K562 (cell line): Measurements from ENCODE around the gene CD38. TPM values are rescaled to one million over a fixed set of nuclear protein-coding genes. Genes with fewer than 3 reads are reported as not detected.

Experiments
- ATAC-seq: fragments of 200-7000 bp; cut with Tn5 transposase; 3 replicates; pipeline ENCODE4 v1.9.1; 2020; ENCODE audit warnings: moderate library complexity
- BruUV-seq: library from RNA; stranded (reverse); fragments of 400-500 nt; replicated peaks from 2 replicates; lab custom pipeline; 2021; lab: Mats Ljungman, UMichigan
- CTCF ChIA-PET: fragments of 300-600 bp; formaldehyde crosslinking; extraction: SDS; loops from one replicate; lab custom pipeline; 2021; ENCODE audit warnings: low intra/inter-chr PET ratio; lab: Yijun Ruan, JAX
- POLR2A ChIA-PET: fragments of 300-600, 350-650 bp; sonication (Branson Sonifier 250); formaldehyde crosslinking; extraction: SDS; loops from one replicate; lab custom pipeline; 2021; ENCODE audit warnings: antibody characterized with exemption, inconsistent platforms; lab: Yijun Ruan, JAX
- DNase-seq, 4 experiments: peaks; one replicate each; pipeline versions ENCODE4 v3.0.0 to v3.0.0-alpha.2; 2011 to 2018; ENCODE audit warnings: low spot score in 3 of 4, mixed read lengths in 3 of 4; ENCODE audit errors: extremely low read depth in 1 of 4
- FAIRE-seq: peaks from 2 replicates; lab custom pipeline; 2011; peaks lifted over from hg19 to GRCh38; lab: Jason Lieb, UNC
- H2AFZ ChIP-seq: 2 replicates; pipeline ENCODE4 v1.6.0; 2011; ENCODE audit warnings: low read depth, low read length, control low read depth, inconsistent platforms
- H3K27ac ChIP-seq: fragments of 200-600 bp; 3 replicates; pipeline ENCODE4 v1.8.0; 2011; ENCODE audit warnings: low read depth, mild to moderate bottlenecking, control low read depth, inconsistent platforms, low read length, moderate library complexity, mixed read lengths; ENCODE audit errors: extremely low read depth
- H3K27me3 ChIP-seq, 2 experiments: fragments of 300-600 bp in 1 of 2; 2 replicates in 1 of 2; 3 replicates in 1 of 2; pipeline versions ENCODE4 v1.6.0 to v1.8.0; 2011; ENCODE audit warnings: inconsistent platforms in 2 of 2, low read length in 2 of 2, mild to moderate bottlenecking in 1 of 2, mixed read lengths in 1 of 2, moderate library complexity in 1 of 2; ENCODE audit not compliant: control insufficient read depth in 2 of 2, insufficient read depth in 2 of 2
- H3K36me3 ChIP-seq: fragments of 300-600 bp; 3 replicates; pipeline ENCODE4 v1.8.0; 2011; ENCODE audit warnings: mild to moderate bottlenecking, low read length, inconsistent platforms; ENCODE audit not compliant: control insufficient read depth, insufficient read depth
- H3K4me1 ChIP-seq, 2 experiments: fragments of 200-600 bp in 1 of 2; replicated peaks in 1 of 2; 2 replicates in 1 of 2; 3 replicates in 1 of 2; pipeline versions ENCODE4 v1.5.1 to v1.8.0; 2011; ENCODE audit warnings: inconsistent platforms in 2 of 2, low read length in 2 of 2, mild to moderate bottlenecking in 1 of 2, mixed read lengths in 1 of 2, moderate library complexity in 1 of 2; ENCODE audit not compliant: control insufficient read depth in 2 of 2, insufficient read depth in 2 of 2
- H3K4me2 ChIP-seq: 2 replicates; pipeline ENCODE4 v1.6.1; 2011; ENCODE audit warnings: low read length, control low read depth, inconsistent platforms, mixed read lengths; ENCODE audit not compliant: insufficient read depth
- H3K4me3 ChIP-seq: fragments of 200-600 bp; sonication (generic), shearing (Covaris generic); 2 replicates; pipeline ENCODE4 v1.5.1; 2016; ENCODE audit warnings: control low read depth, inconsistent platforms
- H3K79me2 ChIP-seq: fragments of 200-600 bp; 3 replicates; pipeline ENCODE4 v1.8.0; 2011; ENCODE audit warnings: low read length, inconsistent platforms; ENCODE audit not compliant: control insufficient read depth, insufficient read depth
- H3K9ac ChIP-seq, 2 experiments: 2 replicates each; pipeline versions ENCODE4 v1.6.0 to v1.6.1; 2011; ENCODE audit warnings: low read depth in 2 of 2, low read length in 2 of 2, control low read depth in 1 of 2, inconsistent platforms in 1 of 2, mild to moderate bottlenecking in 1 of 2, mixed read lengths in 1 of 2; ENCODE audit not compliant: insufficient read depth in 1 of 2
- H3K9me1 ChIP-seq: one replicate; pipeline ENCODE4 v1.6.0; 2011; ENCODE audit warnings: inconsistent platforms, mild to moderate bottlenecking, low read length, moderate library complexity; ENCODE audit not compliant: control insufficient read depth, insufficient read depth
- H3K9me3 ChIP-seq: replicated peaks from 2 replicates; pipeline ENCODE4 v1.5.1; 2011; ENCODE audit warnings: low read depth, low read length, inconsistent platforms; ENCODE audit not compliant: control insufficient read depth, insufficient read depth
- H4K20me1 ChIP-seq: replicated peaks from 2 replicates; pipeline ENCODE4 v1.6.1; 2011; ENCODE audit warnings: low read length, inconsistent platforms, mixed read lengths; ENCODE audit not compliant: control insufficient read depth, insufficient read depth
- CTCFL ChIP-seq: IDR thresholded peaks from 2 replicates; pipeline ENCODE4 v1.6.1; 2011; ENCODE audit warnings: borderline replicate concordance, low read depth, mild to moderate bottlenecking, moderate library complexity, low read length; ENCODE audit not compliant: insufficient read depth, poor library complexity, severe bottlenecking
- WGBS: fragments of 100-300 bp; shearing (Covaris generic); methylation state at CpG from one replicate; pipeline ENCODE4 v1.1.6; 2016; ENCODE audit warnings: low coverage, mixed read lengths; ENCODE audit not compliant: insufficient coverage; ENCODE audit errors: missing lambda C conversion rate; 5-methylcytosine and 5-hydroxymethylcytosine counted together
- in situ Hi-C: fragments of 300-500 bp; cut with MboI; formaldehyde crosslinking; loops from 4 replicates; pipeline ENCODE4 v1.15.0; 2018; ENCODE audit warnings: inconsistent platforms, mixed read lengths
- intact Hi-C: fragments of 100-400 bp; cut with micrococcal nuclease; formaldehyde crosslinking; loops from 2 replicates; pipeline ENCODE4 v1.14.2; 2022
- polyA plus RNA-seq, 8 experiments: library from polyadenylated mRNA; depleted of rRNA in 4 of 8; stranded (reverse) in 5 of 8; unstranded in 3 of 8; fragments of >200 nt; fragmentation: Nextera tagmentation in 2 of 8; fragmentation: Illumina TruSeq in 1 of 8; extraction: Ambion mirVana in 2 of 8; extraction: Trizol in 1 of 8; gene quantifications; 2 replicates each; pipeline versions ENCODE4 v1.2.1 to v1.2.3, GENCODE V29; 2011 to 2014; ENCODE audit warnings: inconsistent platforms in 1 of 8, missing spikeins in 1 of 8
- total RNA-seq, 7 experiments: library from RNA; depleted of rRNA in 6 of 7; stranded (reverse); fragments of >200 nt in 6 of 7; fragmentation: Illumina TruSeq in 2 of 7; extraction: Trizol in 2 of 7; gene quantifications; 2 replicates each; pipeline versions ENCODE4 v1.2.1 to v1.2.3, GENCODE V29; 2011 to 2021; ENCODE audit warnings: low replicate concordance in 1 of 7
- TF ChIP-seq, protein P1 (sequence below), 2 experiments: fragments of 450-650 bp; conservative IDR thresholded peaks; 2 replicates each; pipeline ENCODE4 v1.6.1; 2017; ENCODE audit warnings: mild to moderate bottlenecking in 2 of 2, moderate library complexity in 2 of 2
- TF ChIP-seq, protein P2 (sequence below): fragments of 250-450 bp; sonication (Bioruptor Pico); IDR thresholded peaks from 2 replicates; pipeline ENCODE4 v1.4.0; 2020; ENCODE audit warnings: mild to moderate bottlenecking
- TF ChIP-seq, protein P3 (sequence below), 3 experiments: IDR thresholded peaks in 2 of 3; conservative IDR thresholded peaks in 1 of 3; 2 replicates each; pipeline ENCODE4 v1.5.1; 2011 to 2012; ENCODE audit warnings: low read length in 3 of 3, mild to moderate bottlenecking in 3 of 3, control low read depth in 2 of 3, improper control_type of control experiment in 1 of 3, inconsistent platforms in 1 of 3, low read depth in 1 of 3, mixed read lengths in 1 of 3, moderate library complexity in 1 of 3; ENCODE audit not compliant: insufficient read depth in 2 of 3

The CD38 gene
- total and polyA plus RNA-seq, 9 of the 15 experiments (the other 6 are each of a cell fraction or from before 2014, with no cell fraction given), result 0.04 to 0.06 (median 0.04) TPM; not detected in 5

GRCh38 chr4:15755321-15756155, 22.6 kb upstream of the CD38 start (continued):
- TF ChIP-seq, protein P1, sequence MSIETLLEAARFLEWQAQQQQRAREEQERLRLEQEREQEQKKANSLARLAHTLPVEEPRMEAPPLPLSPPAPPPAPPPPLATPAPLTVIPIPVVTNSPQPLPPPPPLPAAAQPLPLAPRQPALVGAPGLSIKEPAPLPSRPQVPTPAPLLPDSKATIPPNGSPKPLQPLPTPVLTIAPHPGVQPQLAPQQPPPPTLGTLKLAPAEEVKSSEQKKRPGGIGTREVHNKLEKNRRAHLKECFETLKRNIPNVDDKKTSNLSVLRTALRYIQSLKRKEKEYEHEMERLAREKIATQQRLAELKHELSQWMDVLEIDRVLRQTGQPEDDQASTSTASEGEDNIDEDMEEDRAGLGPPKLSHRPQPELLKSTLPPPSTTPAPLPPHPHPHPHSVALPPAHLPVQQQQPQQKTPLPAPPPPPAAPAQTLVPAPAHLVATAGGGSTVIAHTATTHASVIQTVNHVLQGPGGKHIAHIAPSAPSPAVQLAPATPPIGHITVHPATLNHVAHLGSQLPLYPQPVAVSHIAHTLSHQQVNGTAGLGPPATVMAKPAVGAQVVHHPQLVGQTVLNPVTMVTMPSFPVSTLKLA (conservative IDR thresholded peaks at IDR 0.05), result no peak
- TF ChIP-seq, protein P2, sequence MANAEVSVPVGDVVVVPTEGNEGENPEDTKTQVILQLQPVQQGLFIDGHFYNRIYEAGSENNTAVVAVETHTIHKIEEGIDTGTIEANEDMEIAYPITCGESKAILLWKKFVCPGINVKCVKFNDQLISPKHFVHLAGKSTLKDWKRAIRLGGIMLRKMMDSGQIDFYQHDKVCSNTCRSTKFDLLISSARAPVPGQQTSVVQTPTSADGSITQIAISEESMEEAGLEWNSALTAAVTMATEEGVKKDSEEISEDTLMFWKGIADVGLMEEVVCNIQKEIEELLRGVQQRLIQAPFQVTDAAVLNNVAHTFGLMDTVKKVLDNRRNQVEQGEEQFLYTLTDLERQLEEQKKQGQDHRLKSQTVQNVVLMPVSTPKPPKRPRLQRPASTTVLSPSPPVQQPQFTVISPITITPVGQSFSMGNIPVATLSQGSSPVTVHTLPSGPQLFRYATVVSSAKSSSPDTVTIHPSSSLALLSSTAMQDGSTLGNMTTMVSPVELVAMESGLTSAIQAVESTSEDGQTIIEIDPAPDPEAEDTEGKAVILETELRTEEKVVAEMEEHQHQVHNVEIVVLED (CRISPR knock-in tag), result no peak

- 1% methylated on average over 6 of the region's 6 CpGs for WGBS
- Histone ChIP-seq H3K4me1 (no peaks in the 10 kb centered on the region), H2AFZ (no peak overlapping the region), H3K9me3 (no peaks in the 10 kb centered on the region), H3K9me1 (no peaks in the 10 kb centered on the region), H4K20me1 (no peaks in the 10 kb centered on the region), H3K27ac (no peak overlapping the region), H3K4me2 (no peak overlapping the region), H3K27me3 (peaks cover 0 to 10% of the 10 kb centered on the region in 2 experiments; a peak in 2 of 5 replicates), H3K9ac (no peak overlapping the region), H3K4me3 (no peak overlapping the region), H3K36me3 (no peaks in the 10 kb centered on the region), H3K79me2 (no peaks in the 10 kb centered on the region)
- peak in 2 of 4 experiments; percentile 10 to 12 for DNase-seq
- no TSS peak for BruUV-seq
- FAIRE-seq, result no peak
- CTCF ChIA-PET, result no interaction called here
- intact Hi-C loops (no loop called here), in situ Hi-C loops (no loop called here)
- ATAC-seq, result peak; percentile 89
- POLR2A ChIA-PET, result interaction anchor here (1.2 kb wide), 1 partner anchor 509 kb away, joined by 3 read pairs; no protein-coding TSS in a partner anchor
- TF ChIP-seq, protein P3, sequence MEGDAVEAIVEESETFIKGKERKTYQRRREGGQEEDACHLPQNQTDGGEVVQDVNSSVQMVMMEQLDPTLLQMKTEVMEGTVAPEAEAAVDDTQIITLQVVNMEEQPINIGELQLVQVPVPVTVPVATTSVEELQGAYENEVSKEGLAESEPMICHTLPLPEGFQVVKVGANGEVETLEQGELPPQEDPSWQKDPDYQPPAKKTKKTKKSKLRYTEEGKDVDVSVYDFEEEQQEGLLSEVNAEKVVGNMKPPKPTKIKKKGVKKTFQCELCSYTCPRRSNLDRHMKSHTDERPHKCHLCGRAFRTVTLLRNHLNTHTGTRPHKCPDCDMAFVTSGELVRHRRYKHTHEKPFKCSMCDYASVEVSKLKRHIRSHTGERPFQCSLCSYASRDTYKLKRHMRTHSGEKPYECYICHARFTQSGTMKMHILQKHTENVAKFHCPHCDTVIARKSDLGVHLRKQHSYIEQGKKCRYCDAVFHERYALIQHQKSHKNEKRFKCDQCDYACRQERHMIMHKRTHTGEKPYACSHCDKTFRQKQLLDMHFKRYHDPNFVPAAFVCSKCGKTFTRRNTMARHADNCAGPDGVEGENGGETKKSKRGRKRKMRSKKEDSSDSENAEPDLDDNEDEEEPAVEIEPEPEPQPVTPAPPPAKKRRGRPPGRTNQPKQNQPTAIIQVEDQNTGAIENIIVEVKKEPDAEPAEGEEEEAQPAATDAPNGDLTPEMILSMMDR (IDR thresholded peaks at IDR 0.05 in 2 of 3, conservative IDR thresholded peaks at IDR 0.05 in 1 of 3; ENCODE audit: insufficient read depth in 2 of 3, low read depth in 1 of 3, low read length in 3 of 3), result peak; percentile 25 to 43 (median 37); a peak in 3 of 6 replicates
- TF ChIP-seq CTCFL, result peak; percentile 17
Measured at GRCh38 chr4:15756361-15756861, 21.7 kb upstream of the CD38 start.
